DND-41 (cell line): ENCODE results near the gene TRAK1.

Experiments
- EZH2 ChIP-seq: IDR thresholded peaks from 3 replicates; pipeline ENCODE4 v1.6.1; 2012; ENCODE audit warnings: borderline replicate concordance, low read depth, mild to moderate bottlenecking, moderate library complexity, low read length, inconsistent platforms; ENCODE audit not compliant: severe bottlenecking
- TF ChIP-seq, protein P1 (sequence below): IDR thresholded peaks from 2 replicates; pipeline ENCODE4 v1.5.1; 2012; ENCODE audit warnings: borderline replicate concordance, low read length, moderate library complexity, mild to moderate bottlenecking; ENCODE audit not compliant: poor library complexity, severe bottlenecking; ENCODE audit errors: extremely low read depth

DNA sequence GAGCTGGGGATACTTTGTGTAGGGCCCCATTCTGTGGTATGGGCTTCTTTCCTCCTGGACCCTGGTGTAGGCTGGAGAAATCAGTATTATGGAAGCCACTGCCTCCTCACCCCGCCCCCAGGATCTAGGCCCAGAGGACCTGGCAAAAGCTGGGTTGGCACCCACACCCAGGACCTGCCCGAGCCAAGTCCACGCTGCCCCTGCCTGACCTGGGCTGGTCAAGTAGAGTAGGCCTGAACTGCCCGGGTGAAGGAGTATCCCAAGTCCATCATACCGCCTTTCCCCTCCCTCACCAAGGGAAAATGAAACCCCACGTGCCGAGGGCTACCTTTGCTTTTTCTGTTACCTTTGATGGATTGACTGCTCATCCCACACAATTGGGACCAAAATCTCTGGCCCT, 37.7 kb upstream of the TRAK1 start:
- TF ChIP-seq, protein P1, sequence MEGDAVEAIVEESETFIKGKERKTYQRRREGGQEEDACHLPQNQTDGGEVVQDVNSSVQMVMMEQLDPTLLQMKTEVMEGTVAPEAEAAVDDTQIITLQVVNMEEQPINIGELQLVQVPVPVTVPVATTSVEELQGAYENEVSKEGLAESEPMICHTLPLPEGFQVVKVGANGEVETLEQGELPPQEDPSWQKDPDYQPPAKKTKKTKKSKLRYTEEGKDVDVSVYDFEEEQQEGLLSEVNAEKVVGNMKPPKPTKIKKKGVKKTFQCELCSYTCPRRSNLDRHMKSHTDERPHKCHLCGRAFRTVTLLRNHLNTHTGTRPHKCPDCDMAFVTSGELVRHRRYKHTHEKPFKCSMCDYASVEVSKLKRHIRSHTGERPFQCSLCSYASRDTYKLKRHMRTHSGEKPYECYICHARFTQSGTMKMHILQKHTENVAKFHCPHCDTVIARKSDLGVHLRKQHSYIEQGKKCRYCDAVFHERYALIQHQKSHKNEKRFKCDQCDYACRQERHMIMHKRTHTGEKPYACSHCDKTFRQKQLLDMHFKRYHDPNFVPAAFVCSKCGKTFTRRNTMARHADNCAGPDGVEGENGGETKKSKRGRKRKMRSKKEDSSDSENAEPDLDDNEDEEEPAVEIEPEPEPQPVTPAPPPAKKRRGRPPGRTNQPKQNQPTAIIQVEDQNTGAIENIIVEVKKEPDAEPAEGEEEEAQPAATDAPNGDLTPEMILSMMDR = no peak
- no peak for TF ChIP-seq EZH2
